GM23338 (cell line): ENCODE data around the gene SIRPG.

Source experiments
- CREB1 ChIP-seq: fragments of 250-450 bp; sonication (Bioruptor Pico); IDR thresholded peaks from 2 replicates; pipeline ENCODE4 v1.5.0; 2020; ENCODE audit warnings: low read depth, mild to moderate bottlenecking, moderate library complexity
- ETS1 ChIP-seq: IDR thresholded peaks from 2 replicates; pipeline ENCODE4 v1.6.1; 2016; ENCODE audit warnings: antibody characterized with exemption
- EZH2 ChIP-seq: fragments of 200-600 bp; sonication (generic); IDR thresholded peaks from one replicate; pipeline ENCODE4 v1.8.0; 2017; ENCODE audit warnings: antibody characterized with exemption, mild to moderate bottlenecking, low read depth; ENCODE audit not compliant: unreplicated experiment
- EZH2phosphoT487 ChIP-seq: fragments of 200-600 bp; sonication (generic); IDR thresholded peaks from one replicate; pipeline ENCODE4 v1.8.1; 2018; ENCODE audit warnings: antibody characterized with exemption; ENCODE audit not compliant: unreplicated experiment
- JUNB ChIP-seq: IDR thresholded peaks from one replicate; pipeline ENCODE4 v1.6.1; 2016; ENCODE audit warnings: antibody characterized with exemption; ENCODE audit not compliant: unreplicated experiment
- POLR2AphosphoS5 ChIP-seq: IDR thresholded peaks from 2 replicates; pipeline ENCODE4 v1.6.1; 2016; ENCODE audit warnings: antibody characterized with exemption, low read depth
- REST ChIP-seq: IDR thresholded peaks from one replicate; pipeline ENCODE4 v1.6.1; 2018; ENCODE audit warnings: antibody characterized with exemption; ENCODE audit not compliant: unreplicated experiment
- STAT1 ChIP-seq: IDR thresholded peaks from one replicate; pipeline ENCODE4 v1.6.1; 2016; ENCODE audit warnings: antibody characterized with exemption; ENCODE audit not compliant: unreplicated experiment
- ZNF114 ChIP-seq: fragments of 250-450 bp; sonication (Bioruptor Pico); IDR thresholded peaks from 2 replicates; pipeline ENCODE4 v1.5.0; 2020; ENCODE audit warnings: mild to moderate bottlenecking, moderate library complexity
- TF ChIP-seq, protein P1 (sequence below), 2 experiments: fragments of 200-600 bp in 1 of 2; sonication (generic) in 1 of 2; conservative IDR thresholded peaks; 2 replicates each; pipeline versions ENCODE4 v1.5.1 to v1.6.1; 2016 to 2017; ENCODE audit warnings: antibody characterized with exemption in 2 of 2, low read depth in 2 of 2, mild to moderate bottlenecking in 2 of 2, moderate library complexity in 1 of 2
- TF ChIP-seq, protein P2 (sequence below): fragments of 250-450 bp; sonication (Bioruptor Pico); IDR thresholded peaks from 2 replicates; pipeline ENCODE4 v1.5.0; 2020; ENCODE audit warnings: mild to moderate bottlenecking, moderate library complexity

GRCh38 chr20:1686151-1686748, 28.7 kb upstream of the SIRPG start:
- TF ChIP-seq, protein P1, sequence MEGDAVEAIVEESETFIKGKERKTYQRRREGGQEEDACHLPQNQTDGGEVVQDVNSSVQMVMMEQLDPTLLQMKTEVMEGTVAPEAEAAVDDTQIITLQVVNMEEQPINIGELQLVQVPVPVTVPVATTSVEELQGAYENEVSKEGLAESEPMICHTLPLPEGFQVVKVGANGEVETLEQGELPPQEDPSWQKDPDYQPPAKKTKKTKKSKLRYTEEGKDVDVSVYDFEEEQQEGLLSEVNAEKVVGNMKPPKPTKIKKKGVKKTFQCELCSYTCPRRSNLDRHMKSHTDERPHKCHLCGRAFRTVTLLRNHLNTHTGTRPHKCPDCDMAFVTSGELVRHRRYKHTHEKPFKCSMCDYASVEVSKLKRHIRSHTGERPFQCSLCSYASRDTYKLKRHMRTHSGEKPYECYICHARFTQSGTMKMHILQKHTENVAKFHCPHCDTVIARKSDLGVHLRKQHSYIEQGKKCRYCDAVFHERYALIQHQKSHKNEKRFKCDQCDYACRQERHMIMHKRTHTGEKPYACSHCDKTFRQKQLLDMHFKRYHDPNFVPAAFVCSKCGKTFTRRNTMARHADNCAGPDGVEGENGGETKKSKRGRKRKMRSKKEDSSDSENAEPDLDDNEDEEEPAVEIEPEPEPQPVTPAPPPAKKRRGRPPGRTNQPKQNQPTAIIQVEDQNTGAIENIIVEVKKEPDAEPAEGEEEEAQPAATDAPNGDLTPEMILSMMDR (conservative IDR thresholded peaks at IDR 0.05; ENCODE audit: low read depth in 2 of 2), result no peak
- no peak for TF ChIP-seq EZH2phosphoT487
- TF ChIP-seq POLR2AphosphoS5, result no peak
- no peak for TF ChIP-seq EZH2
- TF ChIP-seq JUNB, result no peak
- TF ChIP-seq ETS1, result no peak
- no peak for TF ChIP-seq REST
- TF ChIP-seq, protein P2, sequence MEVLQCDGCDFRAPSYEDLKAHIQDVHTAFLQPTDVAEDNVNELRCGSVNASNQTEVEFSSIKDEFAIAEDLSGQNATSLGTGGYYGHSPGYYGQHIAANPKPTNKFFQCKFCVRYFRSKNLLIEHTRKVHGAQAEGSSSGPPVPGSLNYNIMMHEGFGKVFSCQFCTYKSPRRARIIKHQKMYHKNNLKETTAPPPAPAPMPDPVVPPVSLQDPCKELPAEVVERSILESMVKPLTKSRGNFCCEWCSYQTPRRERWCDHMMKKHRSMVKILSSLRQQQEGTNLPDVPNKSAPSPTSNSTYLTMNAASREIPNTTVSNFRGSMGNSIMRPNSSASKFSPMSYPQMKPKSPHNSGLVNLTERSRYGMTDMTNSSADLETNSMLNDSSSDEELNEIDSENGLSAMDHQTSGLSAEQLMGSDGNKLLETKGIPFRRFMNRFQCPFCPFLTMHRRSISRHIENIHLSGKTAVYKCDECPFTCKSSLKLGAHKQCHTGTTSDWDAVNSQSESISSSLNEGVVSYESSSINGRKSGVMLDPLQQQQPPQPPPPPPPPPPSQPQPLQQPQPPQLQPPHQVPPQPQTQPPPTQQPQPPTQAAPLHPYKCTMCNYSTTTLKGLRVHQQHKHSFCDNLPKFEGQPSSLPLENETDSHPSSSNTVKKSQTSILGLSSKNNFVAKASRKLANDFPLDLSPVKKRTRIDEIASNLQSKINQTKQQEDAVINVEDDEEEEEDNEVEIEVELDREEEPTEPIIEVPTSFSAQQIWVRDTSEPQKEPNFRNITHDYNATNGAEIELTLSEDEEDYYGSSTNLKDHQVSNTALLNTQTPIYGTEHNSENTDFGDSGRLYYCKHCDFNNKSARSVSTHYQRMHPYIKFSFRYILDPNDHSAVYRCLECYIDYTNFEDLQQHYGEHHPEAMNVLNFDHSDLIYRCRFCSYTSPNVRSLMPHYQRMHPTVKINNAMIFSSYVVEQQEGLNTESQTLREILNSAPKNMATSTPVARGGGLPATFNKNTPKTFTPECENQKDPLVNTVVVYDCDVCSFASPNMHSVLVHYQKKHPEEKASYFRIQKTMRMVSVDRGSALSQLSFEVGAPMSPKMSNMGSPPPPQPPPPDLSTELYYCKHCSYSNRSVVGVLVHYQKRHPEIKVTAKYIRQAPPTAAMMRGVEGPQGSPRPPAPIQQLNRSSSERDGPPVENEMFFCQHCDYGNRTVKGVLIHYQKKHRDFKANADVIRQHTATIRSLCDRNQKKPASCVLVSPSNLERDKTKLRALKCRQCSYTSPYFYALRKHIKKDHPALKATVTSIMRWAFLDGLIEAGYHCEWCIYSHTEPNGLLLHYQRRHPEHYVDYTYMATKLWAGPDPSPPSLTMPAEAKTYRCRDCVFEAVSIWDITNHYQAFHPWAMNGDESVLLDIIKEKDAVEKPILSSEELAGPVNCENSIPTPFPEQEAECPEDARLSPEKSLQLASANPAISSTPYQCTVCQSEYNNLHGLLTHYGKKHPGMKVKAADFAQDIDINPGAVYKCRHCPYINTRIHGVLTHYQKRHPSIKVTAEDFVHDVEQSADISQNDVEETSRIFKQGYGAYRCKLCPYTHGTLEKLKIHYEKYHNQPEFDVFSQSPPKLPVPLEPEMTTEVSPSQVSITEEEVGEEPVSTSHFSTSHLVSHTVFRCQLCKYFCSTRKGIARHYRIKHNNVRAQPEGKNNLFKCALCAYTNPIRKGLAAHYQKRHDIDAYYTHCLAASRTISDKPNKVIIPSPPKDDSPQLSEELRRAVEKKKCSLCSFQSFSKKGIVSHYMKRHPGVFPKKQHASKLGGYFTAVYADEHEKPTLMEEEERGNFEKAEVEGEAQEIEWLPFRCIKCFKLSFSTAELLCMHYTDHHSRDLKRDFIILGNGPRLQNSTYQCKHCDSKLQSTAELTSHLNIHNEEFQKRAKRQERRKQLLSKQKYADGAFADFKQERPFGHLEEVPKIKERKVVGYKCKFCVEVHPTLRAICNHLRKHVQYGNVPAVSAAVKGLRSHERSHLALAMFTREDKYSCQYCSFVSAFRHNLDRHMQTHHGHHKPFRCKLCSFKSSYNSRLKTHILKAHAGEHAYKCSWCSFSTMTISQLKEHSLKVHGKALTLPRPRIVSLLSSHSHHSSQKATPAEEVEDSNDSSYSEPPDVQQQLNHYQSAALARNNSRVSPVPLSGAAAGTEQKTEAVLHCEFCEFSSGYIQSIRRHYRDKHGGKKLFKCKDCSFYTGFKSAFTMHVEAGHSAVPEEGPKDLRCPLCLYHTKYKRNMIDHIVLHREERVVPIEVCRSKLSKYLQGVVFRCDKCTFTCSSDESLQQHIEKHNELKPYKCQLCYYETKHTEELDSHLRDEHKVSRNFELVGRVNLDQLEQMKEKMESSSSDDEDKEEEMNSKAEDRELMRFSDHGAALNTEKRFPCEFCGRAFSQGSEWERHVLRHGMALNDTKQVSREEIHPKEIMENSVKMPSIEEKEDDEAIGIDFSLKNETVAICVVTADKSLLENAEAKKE (CRISPR knock-in tag), result no peak
- TF ChIP-seq ZNF114 (CRISPR knock-in tag), result no peak
- TF ChIP-seq STAT1, result no peak
- no peak for TF ChIP-seq CREB1 (CRISPR knock-in tag)
